ENCODE measurements around the gene ZNF486. TPM values are rescaled to one million over a fixed set of nuclear protein-coding genes. Genes with fewer than 3 reads are reported as not detected.
"Not testable (repeated sequence)": the region's sequence is repeated elsewhere in the genome, so short reads cannot be mapped to it uniquely, and the experiment has no call there.

ZNF486 gene
- total RNA-seq, 4 donors from 2014 or later = 1.3 to 8.8 (median 3.5) TPM

- intact Hi-C loops (cut with DNase I) = no loop called here
- H3K9me3 ChIP-seq = peaks cover 0 to 12% (median 0%) of the 10 kb centered on the region in 3 donors
- no peaks in the 10 kb centered on the region for H3K27me3 ChIP-seq
- 19 to 20% methylated on average over 17 to 18 of the region's 22 CpGs for WGBS, 2 donors
- H3K36me3 ChIP-seq = peaks cover 0 to 21% (median 0%) of the 10 kb centered on the region in 3 donors
- peaks cover 0 to 18% (median 0%) of the 10 kb centered on the region in 3 donors for H3K4me1 ChIP-seq
- peak overlapping the region; percentile 64 to 87 (median 76) for H3K27ac ChIP-seq
- peak overlapping the region; percentile 46 to 85 (median 70) for H3K4me3 ChIP-seq
- no peak for DNase-seq
- TF ChIP-seq CTCF (IDR thresholded peaks at IDR 0.05) (no peak), POLR2A (IDR thresholded peaks at IDR 0.05) (no peak)
Measured at GRCh38 chr19:20167651-20168122, 673 bp downstream of the ZNF486 start.

GRCh38 chr19:20171285-20171684 lies 4.3 kb downstream of the ZNF486 start:
- 45 to 71% methylated on average over 3 of the region's 3 CpGs for WGBS, 2 donors
- Histone ChIP-seq H3K27me3 (no peaks in the 10 kb centered on the region), H3K4me3 (no peak overlapping the region), H3K36me3 (peaks cover 0 to 31% (median 0%) of the 10 kb centered on the region in 3 donors), H3K9me3 (peaks cover 0 to 19% (median 0%) of the 10 kb centered on the region in 3 donors), H3K27ac (peak overlapping the region in 1 of 4 donors; percentile 22), H3K4me1 (peaks cover 0 to 18% (median 0%) of the 10 kb centered on the region in 3 donors)
- no peak for TF ChIP-seq CTCF (IDR thresholded peaks at IDR 0.05)
- no peak for TF ChIP-seq POLR2A (IDR thresholded peaks at IDR 0.05)
- no peak for DNase-seq
- intact Hi-C loops (cut with DNase I) = no loop called here

- intact Hi-C loops (cut with DNase I); DNase-seq; H3K4me3 ChIP-seq; H3K4me1 ChIP-seq; H3K27ac ChIP-seq; H3K27me3 ChIP-seq: not testable (repeated sequence)
- no CpG with 5 or more reads among the region's 28 CpGs for WGBS, 2 donors
- peaks cover 0 to 39% (median 0%) of the 10 kb centered on the region in 3 donors for H3K9me3 ChIP-seq
- peaks cover 0 to 38% (median 0%) of the 10 kb centered on the region in 3 donors for H3K36me3 ChIP-seq
Measured at GRCh38 chr19:20175848-20176247, 8.8 kb downstream of the ZNF486 start.

GRCh38 chr19:20179956-20180355 lies 12.9 kb downstream of the ZNF486 start:
- intact Hi-C loops (cut with DNase I); H3K27ac ChIP-seq; H3K4me3 ChIP-seq; H3K4me1 ChIP-seq; H3K27me3 ChIP-seq; DNase-seq; H3K36me3 ChIP-seq: not testable (repeated sequence)
- H3K9me3 ChIP-seq = peaks cover 0 to 36% (median 0%) of the 10 kb centered on the region in 3 donors

GRCh38 chr19:20182222-20182785 lies 15.3 kb downstream of the ZNF486 start:
- intact Hi-C loops (cut with DNase I) = no loop called here
- no peak for DNase-seq
- peaks cover 0 to 25% (median 0%) of the 10 kb centered on the region in 3 donors for H3K9me3 ChIP-seq
- H3K27ac ChIP-seq = no peak overlapping the region
- H3K27me3 ChIP-seq = no peaks in the 10 kb centered on the region
- peaks cover 0 to 19% (median 0%) of the 10 kb centered on the region in 3 donors for H3K36me3 ChIP-seq
- H3K4me1 ChIP-seq = no peaks in the 10 kb centered on the region
- TF ChIP-seq CTCF (IDR thresholded peaks at IDR 0.05) (no peak), POLR2A (IDR thresholded peaks at IDR 0.05) (no peak)
- H3K4me3 ChIP-seq = no peak overlapping the region

- Histone ChIP-seq H3K9me3 (peaks cover 0 to 8% (median 3%) of the 10 kb centered on the region in 3 donors), H3K4me1 (no peaks in the 10 kb centered on the region), H3K4me3 (no peak overlapping the region), H3K27ac (no peak overlapping the region), H3K36me3 (peaks cover 0 to 52% (median 5%) of the 10 kb centered on the region in 3 donors), H3K27me3 (no peaks in the 10 kb centered on the region)
- intact Hi-C loops (cut with DNase I) = no loop called here
- no peak for DNase-seq
- WGBS, 2 donors = 70 to 85% methylated on average over 4 of the region's 4 CpGs
- TF ChIP-seq CTCF (IDR thresholded peaks at IDR 0.05) = no peak
- no peak for TF ChIP-seq POLR2A (IDR thresholded peaks at IDR 0.05)
Measured at GRCh38 chr19:20186174-20186573, 19.2 kb downstream of the ZNF486 start.

Measured in esophagus squamous epithelium (tissue), 5 donors.